Activated naive CD8-positive, alpha-beta T cell treated with anti-CD3 and anti-CD28 coated beads for 36 hours (primary cell): ENCODE measurements around the gene VPS11. TPM values are rescaled to one million over a fixed set of nuclear protein-coding genes. Genes with fewer than 3 reads are reported as not detected.

ENCODE experiments used
- DNase-seq: peaks from one replicate; pipeline ENCODE4 v3.0.0; 2021
- H3K27ac Mint-ChIP-seq: one replicate; pipeline ENCODE4 v1.8.0; 2022; ENCODE audit warnings: mild to moderate bottlenecking, moderate library complexity, mixed read lengths
- H3K27me3 Mint-ChIP-seq: one replicate; pipeline ENCODE4 v1.8.0; 2022; ENCODE audit warnings: mild to moderate bottlenecking, mixed read lengths
- H3K36me3 Mint-ChIP-seq: one replicate; pipeline ENCODE4 v1.8.0; 2021; ENCODE audit warnings: mild to moderate bottlenecking, mixed read lengths
- H3K4me1 Mint-ChIP-seq: one replicate; pipeline ENCODE4 v1.8.0; 2021; ENCODE audit warnings: mixed read lengths
- H3K4me3 Mint-ChIP-seq: one replicate; pipeline ENCODE4 v1.8.0; 2022; ENCODE audit warnings: mild to moderate bottlenecking, moderate library complexity, mixed read lengths
- H3K9me3 Mint-ChIP-seq: one replicate; pipeline ENCODE4 v1.8.0; 2022; ENCODE audit warnings: mixed read lengths
- total RNA-seq, 2 experiments: library from RNA; stranded (reverse); gene quantifications; one replicate each; pipeline ENCODE4 v1.2.3, GENCODE V29; 2021

Gene VPS11
- total RNA-seq, 2 experiments from 2014 or later = 19.2 to 20.2 TPM

DNA sequence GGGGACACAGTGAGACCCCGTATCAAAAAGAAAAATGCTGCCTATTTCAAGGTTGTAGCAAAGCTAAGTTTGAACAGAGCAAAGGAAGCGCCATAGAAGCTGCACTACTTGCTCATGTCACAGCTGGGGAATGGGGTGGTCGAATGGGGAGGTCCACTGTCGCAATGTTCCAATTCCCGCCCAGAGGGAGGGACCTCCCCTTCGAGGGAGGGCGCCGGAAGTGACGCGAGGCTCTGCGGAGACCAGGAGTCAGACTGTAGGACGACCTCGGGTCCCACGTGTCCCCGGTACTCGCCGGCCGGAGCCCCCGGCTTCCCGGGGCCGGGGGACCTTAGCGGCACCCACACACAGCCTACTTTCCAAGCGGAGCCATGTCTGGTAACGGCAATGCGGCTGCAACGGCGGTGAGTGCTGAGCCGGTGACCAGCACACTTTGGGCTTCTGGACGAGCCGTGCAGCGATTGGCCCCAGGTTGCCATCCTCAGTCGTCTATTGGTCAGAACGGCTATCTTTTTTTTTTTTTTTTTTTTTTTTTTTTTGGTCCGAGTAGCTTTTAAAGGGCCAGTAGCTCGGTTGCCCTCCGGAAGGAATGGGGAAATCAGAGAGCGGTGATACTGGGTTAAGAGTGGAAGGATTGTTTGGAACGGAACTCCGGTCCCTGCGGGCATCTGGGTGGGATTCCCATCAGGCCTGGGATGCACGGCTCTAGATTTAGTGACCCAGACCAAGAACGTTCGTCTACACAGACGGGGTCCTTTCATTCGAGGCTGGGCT lies 17.2 kb downstream of the VPS11 start, which contains the start of gene HMBS:
TSS of gene HMBS (plus strand) at position 219 of the 774 bp plus-strand sequence. CDS start at position 372, 153 bp downstream.
- peak; percentile 90 for DNase-seq

DNA sequence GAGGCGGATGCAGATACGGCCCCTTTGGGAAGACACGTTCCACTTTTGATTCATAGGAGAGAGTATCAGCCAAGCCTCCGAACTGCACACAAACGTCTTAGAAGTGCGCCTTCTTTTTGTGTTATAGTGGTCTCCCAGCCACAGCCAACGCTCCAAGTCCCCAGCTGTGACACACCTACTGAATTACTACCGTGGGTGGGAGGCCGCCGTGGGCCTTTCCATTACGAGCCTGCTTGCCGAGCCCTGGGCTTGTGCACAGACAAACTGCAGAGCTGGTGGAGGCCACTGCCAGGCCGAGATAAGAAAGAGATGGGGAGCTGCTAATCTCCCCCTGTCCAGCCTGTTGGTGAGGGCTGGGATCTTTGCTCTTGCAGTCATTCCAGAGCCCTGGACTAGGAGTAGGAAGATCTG lies 17.8 kb downstream of the VPS11 start:
- peaks cover 21% of the 10 kb centered on the region for H3K4me1 Mint-ChIP-seq
- H3K4me3 Mint-ChIP-seq = peak overlapping the region; percentile 95
- peak; percentile 58 for DNase-seq
- peaks cover 2% of the 10 kb centered on the region for H3K36me3 Mint-ChIP-seq
- H3K27me3 Mint-ChIP-seq = no peaks in the 10 kb centered on the region
- H3K9me3 Mint-ChIP-seq = no peaks in the 10 kb centered on the region
- peak overlapping the region; percentile 94 for H3K27ac Mint-ChIP-seq

More for the DNA sequence above, 17.2 kb downstream of the VPS11 start, which contains the start of gene HMBS:
- peaks cover 2% of the 10 kb centered on the region for H3K36me3 Mint-ChIP-seq
- H3K4me1 Mint-ChIP-seq = peaks cover 21% of the 10 kb centered on the region
- H3K9me3 Mint-ChIP-seq = no peaks in the 10 kb centered on the region
- H3K4me3 Mint-ChIP-seq = peak within 1 kb of the TSS; percentile 95
- no peaks in the 10 kb centered on the region for H3K27me3 Mint-ChIP-seq
- peak within 1 kb of the TSS; percentile 94 for H3K27ac Mint-ChIP-seq

DNA sequence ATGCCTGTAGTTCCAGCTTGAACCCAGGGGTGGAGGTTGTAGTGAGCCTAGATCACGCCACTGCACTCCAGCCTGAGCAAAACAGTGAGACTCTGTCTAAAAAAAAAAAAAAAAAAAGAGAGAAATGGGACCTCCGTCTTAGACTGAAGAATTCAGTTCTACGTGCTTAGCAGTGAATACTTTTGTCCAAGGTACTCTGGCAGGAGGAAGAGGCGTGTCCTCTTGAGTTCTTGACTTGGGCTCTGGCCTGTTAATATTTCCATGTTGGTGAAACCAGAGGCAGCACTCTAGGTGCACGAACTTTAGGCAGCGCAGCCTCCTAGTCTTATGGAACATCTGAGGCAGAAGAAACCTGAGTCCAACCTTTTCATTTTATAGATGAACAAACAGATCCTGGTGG lies 19.5 kb downstream of the VPS11 start:
- Mint-ChIP-seq H3K27ac (no peak overlapping the region), H3K27me3 (no peaks in the 10 kb centered on the region), H3K36me3 (peaks cover 2% of the 10 kb centered on the region), H3K9me3 (no peaks in the 10 kb centered on the region), H3K4me1 (peaks cover 19% of the 10 kb centered on the region), H3K4me3 (peak overlapping the region; percentile 40)
- DNase-seq = no peak

DNA sequence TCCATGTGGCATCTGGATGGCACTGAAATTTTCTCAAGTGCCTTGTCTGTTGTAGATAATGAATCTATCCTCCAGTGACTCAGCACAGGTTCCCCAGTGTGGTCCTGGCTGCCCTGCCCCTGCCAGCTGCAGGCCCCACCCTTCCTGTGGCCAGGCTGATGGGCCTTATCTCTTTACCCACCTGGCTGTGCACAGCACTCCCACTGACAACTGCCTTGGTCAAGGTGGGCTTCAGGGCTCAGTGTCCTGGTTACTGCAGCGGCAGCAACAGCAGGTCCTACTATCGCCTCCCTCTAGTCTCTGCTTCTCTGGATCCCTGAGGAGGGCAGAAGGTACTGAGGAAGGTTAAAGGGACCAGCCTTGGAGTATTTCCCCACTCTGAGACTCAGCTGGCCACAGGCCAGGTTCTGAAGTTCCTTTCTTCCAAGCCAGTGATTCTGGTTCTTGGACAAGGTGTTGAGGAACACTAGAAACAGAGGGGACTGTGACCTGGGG lies 20.2 kb downstream of the VPS11 start:
- Mint-ChIP-seq H3K4me3 (no peak overlapping the region), H3K27ac (no peak overlapping the region), H3K36me3 (peaks cover 8% of the 10 kb centered on the region), H3K9me3 (no peaks in the 10 kb centered on the region), H3K4me1 (peaks cover 25% of the 10 kb centered on the region), H3K27me3 (no peaks in the 10 kb centered on the region)
- DNase-seq = no peak

DNA sequence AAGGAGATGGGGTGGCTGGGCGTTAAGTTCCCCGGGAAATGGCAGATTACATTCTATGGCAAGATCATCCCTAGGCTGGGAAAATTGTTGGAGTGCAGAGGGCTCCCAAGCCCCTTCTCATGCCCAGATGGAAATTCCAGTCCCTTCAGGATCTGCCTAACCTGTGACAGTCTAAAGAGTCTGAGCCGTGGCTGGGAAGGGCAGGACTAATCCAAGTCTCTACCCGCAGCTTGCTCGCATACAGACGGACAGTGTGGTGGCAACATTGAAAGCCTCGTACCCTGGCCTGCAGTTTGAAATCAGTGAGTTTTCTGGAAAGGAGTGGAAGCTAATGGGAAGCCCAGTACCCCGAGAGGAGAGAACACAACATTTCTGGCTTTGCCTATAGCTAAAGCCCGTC lies 20.8 kb downstream of the VPS11 start:
- DNase-seq = no peak
- no peak overlapping the region for H3K4me3 Mint-ChIP-seq
- peaks cover 14% of the 10 kb centered on the region for H3K36me3 Mint-ChIP-seq
- H3K27ac Mint-ChIP-seq = no peak overlapping the region
- no peaks in the 10 kb centered on the region for H3K9me3 Mint-ChIP-seq
- peaks cover 31% of the 10 kb centered on the region for H3K4me1 Mint-ChIP-seq
- H3K27me3 Mint-ChIP-seq = no peaks in the 10 kb centered on the region

DNA sequence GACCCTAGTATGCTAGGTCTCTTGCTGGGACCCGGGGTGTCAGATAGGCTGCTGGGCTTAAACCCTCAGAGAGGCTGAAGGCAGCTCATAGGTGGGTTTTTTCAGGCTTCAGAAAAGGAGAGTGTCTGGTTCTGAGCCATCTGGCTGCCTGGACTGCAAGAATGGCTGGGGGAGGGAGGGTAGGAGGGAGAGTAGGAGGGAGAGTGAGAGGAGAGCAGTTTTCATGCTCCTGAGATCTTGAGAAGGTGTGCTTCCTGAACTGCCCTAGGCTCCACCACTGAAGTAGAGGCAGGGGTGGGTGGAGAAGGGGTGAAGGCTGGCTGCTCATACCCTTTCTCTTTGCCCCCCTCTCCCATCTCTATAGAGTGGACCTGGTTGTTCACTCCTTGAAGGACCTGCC lies 21.7 kb downstream of the VPS11 start:
- Mint-ChIP-seq H3K27me3 (peaks cover 4% of the 10 kb centered on the region), H3K4me1 (peaks cover 33% of the 10 kb centered on the region), H3K27ac (no peak overlapping the region), H3K36me3 (peaks cover 23% of the 10 kb centered on the region), H3K4me3 (no peak overlapping the region), H3K9me3 (no peaks in the 10 kb centered on the region)
- DNase-seq = no peak

DNA sequence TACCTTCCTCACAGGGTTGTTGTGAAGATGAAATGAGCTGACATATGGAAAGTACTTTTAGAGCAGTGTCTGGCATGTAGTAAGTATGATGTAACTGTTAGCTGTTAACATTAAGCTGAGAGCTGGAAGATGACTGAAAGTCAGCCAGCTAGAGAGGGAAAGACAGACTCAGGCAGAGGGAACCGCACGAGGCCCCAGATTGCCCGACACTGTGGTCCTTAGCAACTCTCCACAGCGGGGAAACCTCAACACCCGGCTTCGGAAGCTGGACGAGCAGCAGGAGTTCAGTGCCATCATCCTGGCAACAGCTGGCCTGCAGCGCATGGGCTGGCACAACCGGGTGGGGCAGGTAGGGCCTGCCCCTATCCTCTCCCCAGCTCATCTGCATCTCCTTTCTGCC lies 23.6 kb downstream of the VPS11 start:
- no peak for DNase-seq
- no peak overlapping the region for H3K27ac Mint-ChIP-seq
- H3K27me3 Mint-ChIP-seq = peaks cover 12% of the 10 kb centered on the region
- H3K9me3 Mint-ChIP-seq = no peaks in the 10 kb centered on the region
- H3K36me3 Mint-ChIP-seq = peaks cover 36% of the 10 kb centered on the region
- H3K4me3 Mint-ChIP-seq = no peak overlapping the region
- H3K4me1 Mint-ChIP-seq = peaks cover 34% of the 10 kb centered on the region

DNA sequence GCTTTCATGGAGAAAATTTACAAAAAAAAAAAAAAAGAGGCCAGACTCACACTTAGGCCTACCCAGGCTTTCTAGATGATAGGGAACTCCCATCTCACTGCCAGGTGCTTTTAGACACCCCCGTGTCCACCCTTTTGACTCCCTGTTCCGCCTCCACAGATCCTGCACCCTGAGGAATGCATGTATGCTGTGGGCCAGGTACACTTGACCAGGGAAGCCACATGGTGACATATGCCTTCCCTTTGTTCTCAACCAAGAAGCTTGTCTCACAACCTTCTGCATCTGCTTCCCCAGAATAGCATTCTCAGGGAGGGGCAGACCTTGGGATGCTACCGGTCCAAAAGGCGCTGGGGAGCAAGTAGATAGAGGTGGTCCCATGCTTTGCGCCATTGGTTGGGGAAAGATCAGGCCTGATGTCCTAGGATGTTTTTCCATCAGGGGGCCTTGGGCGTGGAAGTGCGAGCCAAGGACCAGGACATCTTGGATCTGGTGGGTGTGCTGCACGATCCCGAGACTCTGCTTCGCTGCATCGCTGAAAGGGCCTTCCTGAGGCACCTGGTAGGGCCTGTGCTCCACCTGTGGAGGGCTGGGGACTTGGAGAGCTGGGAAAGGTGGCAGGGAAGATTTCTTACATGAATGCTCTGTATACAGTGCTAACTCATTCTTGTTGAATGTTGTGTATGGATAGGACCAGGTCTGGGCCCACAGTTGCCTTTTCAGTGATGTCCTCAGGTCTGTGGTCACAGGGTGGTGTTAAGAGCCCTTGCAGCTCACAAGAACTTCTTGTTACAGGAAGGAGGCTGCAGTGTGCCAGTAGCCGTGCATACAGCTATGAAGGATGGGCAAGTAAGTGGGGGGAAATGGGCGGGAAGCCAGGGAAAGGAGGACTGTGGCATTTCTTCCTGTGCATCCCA lies 24.6 kb downstream of the VPS11 start:
- Mint-ChIP-seq H3K9me3 (no peaks in the 10 kb centered on the region), H3K4me3 (peak overlapping the region; percentile 90), H3K4me1 (peaks cover 38% of the 10 kb centered on the region), H3K27ac (peak overlapping the region; percentile 17), H3K27me3 (peaks cover 12% of the 10 kb centered on the region), H3K36me3 (peaks cover 43% of the 10 kb centered on the region)
- DNase-seq = no peak

DNA sequence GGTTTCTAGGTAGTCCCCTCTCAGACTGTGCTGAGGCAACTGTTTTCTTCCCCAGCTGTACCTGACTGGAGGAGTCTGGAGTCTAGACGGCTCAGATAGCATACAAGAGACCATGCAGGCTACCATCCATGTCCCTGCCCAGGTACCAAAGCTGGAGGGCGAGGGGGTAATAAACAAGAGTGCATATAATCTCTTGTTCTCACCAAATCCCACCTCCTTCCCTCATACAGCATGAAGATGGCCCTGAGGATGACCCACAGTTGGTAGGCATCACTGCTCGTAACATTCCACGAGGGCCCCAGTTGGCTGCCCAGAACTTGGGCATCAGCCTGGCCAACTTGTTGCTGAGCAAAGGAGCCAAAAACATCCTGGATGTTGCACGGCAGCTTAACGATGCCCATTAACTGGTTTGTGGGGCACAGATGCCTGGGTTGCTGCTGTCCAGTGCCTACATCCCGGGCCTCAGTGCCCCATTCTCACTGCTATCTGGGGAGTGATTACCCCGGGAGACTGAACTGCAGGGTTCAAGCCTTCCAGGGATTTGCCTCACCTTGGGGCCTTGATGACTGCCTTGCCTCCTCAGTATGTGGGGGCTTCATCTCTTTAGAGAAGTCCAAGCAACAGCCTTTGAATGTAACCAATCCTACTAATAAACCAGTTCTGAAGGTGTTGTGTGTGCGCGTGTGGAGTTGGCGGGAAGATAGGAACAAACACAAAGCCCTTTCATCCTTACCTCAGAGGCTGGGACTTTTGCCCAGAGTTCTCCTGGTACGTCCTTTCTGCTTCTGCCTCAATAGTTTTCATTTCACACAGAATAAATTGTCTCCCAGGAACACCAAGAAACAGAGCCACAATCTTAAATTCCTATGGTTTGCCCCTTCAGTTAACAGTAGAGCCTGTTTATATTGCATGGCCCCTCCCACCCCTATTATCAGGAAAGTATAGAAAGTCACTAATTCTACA lies 25.5 kb downstream of the VPS11 start:
- DNase-seq = no peak
- Mint-ChIP-seq H3K27ac (peak overlapping the region; percentile 88), H3K4me3 (peak overlapping the region; percentile 90), H3K9me3 (no peaks in the 10 kb centered on the region), H3K27me3 (peaks cover 12% of the 10 kb centered on the region), H3K36me3 (peaks cover 50% of the 10 kb centered on the region), H3K4me1 (peaks cover 35% of the 10 kb centered on the region)

DNA sequence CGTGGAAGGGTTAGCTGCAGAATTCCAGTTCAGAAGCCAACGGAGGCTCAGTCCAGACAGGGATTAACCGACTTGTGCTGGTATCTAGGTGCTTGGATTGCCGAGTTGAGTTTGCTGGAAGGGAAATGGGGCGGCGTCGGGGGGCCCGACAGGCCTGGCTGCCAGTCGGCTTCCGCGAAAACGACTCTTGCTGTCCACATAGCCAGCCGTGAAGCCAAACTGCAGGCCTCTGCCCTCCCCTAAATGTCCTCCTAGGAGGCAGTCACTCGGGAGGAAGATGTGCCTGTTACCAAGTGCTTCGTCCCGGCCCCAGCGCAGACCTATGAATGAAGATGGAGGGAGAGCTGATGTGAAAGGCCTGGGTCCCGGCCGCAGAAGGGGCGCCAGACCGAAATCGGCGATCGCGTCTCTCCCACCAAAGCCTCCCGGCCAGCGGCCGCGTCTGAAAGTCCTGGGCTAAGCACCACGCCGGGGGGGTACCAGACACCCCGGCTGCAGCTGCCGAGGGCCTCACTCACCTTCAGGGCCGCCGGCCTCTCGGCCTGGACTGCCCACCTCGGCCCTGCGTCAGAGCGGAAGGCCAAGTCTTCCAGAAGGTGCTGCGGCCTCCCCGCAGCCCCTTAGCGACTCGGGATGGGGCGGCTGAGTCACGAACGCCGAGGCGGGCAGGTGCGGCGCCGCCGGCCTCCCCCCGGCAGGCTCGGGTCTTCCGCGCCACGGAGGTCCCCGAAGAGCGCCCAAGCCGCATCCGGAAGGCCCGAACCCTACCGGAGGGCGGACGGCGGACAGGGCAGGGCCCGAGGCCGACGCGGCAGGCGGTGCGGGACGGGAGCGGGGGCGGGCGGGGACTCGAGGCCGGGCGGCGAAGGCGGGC lies 26.6 kb downstream of the VPS11 start:
- Mint-ChIP-seq H3K27me3 (peaks cover 12% of the 10 kb centered on the region), H3K27ac (peak overlapping the region; percentile 94), H3K4me1 (peaks cover 40% of the 10 kb centered on the region), H3K36me3 (peaks cover 56% of the 10 kb centered on the region), H3K9me3 (no peaks in the 10 kb centered on the region), H3K4me3 (peak overlapping the region; percentile 90)
- peak; percentile 58 for DNase-seq

DNA sequence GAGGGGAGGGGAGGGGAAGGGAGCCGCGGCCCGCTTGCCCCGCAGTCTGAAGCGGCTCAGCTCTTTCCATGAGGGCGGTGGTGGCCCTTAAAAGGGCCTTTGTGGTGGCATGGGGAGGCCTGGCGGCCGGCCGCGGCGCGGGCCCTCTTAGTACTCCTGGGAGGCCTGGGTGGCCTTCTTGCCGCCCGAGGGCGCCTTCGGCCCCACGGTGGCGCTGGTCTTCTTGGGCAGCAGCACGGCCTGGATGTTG lies 27.1 kb downstream of the VPS11 start:
- peaks cover 56% of the 10 kb centered on the region for H3K36me3 Mint-ChIP-seq
- DNase-seq = peak; percentile 52

DNA sequence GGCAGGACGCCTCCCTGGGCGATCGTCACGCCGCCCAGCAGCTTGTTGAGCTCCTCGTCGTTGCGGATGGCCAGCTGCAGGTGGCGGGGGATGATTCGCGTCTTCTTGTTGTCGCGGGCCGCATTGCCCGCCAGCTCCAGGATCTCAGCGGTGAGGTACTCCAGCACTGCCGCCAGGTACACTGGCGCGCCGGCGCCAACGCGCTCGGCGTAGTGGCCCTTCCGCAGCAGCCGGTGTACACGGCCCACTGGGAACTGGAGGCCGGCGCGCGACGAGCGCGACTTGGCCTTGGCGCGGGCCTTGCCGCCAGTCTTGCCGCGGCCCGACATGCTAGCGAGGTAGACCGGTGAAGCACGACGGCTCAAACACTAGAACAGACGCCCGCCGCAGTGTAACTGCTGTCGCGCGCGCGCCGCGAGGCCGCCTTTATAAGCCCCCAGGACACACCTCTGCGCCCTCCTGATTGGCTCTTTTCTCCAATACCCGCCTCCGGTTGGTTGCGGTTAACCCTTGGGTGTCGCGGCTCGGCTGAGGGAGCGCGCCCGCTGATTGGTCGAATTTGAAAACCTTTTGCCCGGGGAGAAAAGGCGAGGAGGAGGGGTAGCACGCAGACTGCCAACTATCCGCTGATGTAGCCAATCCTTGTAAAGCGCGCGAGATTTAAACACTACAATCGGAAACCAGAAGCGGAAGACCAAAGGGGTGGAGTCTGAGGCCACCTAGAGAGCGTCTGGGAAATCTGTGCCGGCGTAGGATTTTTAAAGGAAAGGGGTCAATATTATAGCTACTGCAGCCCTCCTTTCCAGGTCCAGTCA lies 27.7 kb downstream of the VPS11 start:
- H3K27me3 Mint-ChIP-seq = peaks cover 12% of the 10 kb centered on the region
- peaks cover 44% of the 10 kb centered on the region for H3K4me1 Mint-ChIP-seq
- H3K9me3 Mint-ChIP-seq = no peaks in the 10 kb centered on the region
- peaks cover 62% of the 10 kb centered on the region for H3K36me3 Mint-ChIP-seq
- DNase-seq = peak; percentile 99
- H3K27ac Mint-ChIP-seq = peak overlapping the region; percentile 94
- peak overlapping the region; percentile 90 for H3K4me3 Mint-ChIP-seq

More for the DNA sequence above, 27.1 kb downstream of the VPS11 start:
- peaks cover 39% of the 10 kb centered on the region for H3K4me1 Mint-ChIP-seq
- H3K27ac Mint-ChIP-seq = peak overlapping the region; percentile 94
- H3K4me3 Mint-ChIP-seq = peak overlapping the region; percentile 90
- H3K9me3 Mint-ChIP-seq = no peaks in the 10 kb centered on the region
- H3K27me3 Mint-ChIP-seq = peaks cover 12% of the 10 kb centered on the region

DNA sequence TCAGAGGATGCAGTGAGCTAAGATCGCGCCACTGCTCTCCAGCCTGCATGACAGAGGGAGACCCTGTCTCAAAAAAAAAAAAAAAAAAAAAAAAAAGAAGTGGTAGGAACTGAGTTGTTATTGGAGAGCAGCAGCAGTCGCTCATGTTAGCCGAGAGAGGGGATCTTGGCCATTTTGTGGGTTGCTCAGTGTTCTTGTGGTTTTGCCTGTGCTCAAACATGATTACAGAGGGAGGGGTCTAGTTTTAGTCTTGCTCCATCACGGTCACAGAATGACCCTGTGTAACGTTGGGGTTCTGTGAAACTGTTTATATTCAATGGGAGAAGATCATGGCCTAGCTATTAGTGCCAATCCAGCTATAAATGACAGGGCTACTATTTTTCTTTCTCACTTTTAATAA lies 32.1 kb downstream of the VPS11 start:
- peak overlapping the region; percentile 94 for H3K4me3 Mint-ChIP-seq
- no peak overlapping the region for H3K27ac Mint-ChIP-seq

More for the DNA sequence above, 32.1 kb downstream of the VPS11 start:
- peaks cover 8% of the 10 kb centered on the region for H3K27me3 Mint-ChIP-seq
- no peak for DNase-seq
- peaks cover 38% of the 10 kb centered on the region for H3K4me1 Mint-ChIP-seq
- H3K9me3 Mint-ChIP-seq = no peaks in the 10 kb centered on the region
- peaks cover 41% of the 10 kb centered on the region for H3K36me3 Mint-ChIP-seq
